ENCODE measurements around the gene GBP4. TPM values are rescaled to one million over a fixed set of nuclear protein-coding genes. Genes with fewer than 3 reads are reported as not detected.

GBP4 gene
- total RNA-seq, 2 donors from 2014 or later: 34.1 to 35.9 TPM

DNA sequence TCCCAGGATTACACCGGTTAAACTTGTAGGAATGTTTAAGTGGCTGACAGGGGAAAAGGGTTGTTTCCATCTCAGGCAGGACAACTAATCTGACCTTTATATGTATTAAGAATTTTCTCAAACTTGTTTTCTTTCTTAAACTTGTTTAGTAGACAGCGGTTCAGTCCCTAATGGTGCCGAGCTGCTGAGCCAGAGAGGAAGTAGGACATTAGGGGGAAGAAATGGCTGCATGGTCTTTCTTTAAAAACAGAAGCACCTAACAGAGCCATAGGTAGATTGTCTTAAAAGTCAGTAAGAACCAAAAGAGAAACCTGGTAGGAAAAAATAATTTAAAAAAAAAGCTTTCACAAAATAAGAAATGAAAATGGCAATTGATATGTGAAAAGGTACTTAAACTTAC is 3.3 kb downstream of the GBP4 start:
- H3K9me3 ChIP-seq (ENCODE audit: control insufficient read depth, low read length, poor library complexity, severe bottlenecking): no peaks in the 10 kb centered on the region
- Mint-ChIP-seq H3K36me3 (ENCODE audit: low read depth) (peaks cover 14% of the 10 kb centered on the region), H3K4me3 (peak overlapping the region; percentile 66), H3K27me3 (no peaks in the 10 kb centered on the region), H3K4me1 (peaks cover 40% of the 10 kb centered on the region), H3K27ac (peak overlapping the region; percentile 99)
- DNase-seq: no peak
- ATAC-seq: no peak

DNA sequence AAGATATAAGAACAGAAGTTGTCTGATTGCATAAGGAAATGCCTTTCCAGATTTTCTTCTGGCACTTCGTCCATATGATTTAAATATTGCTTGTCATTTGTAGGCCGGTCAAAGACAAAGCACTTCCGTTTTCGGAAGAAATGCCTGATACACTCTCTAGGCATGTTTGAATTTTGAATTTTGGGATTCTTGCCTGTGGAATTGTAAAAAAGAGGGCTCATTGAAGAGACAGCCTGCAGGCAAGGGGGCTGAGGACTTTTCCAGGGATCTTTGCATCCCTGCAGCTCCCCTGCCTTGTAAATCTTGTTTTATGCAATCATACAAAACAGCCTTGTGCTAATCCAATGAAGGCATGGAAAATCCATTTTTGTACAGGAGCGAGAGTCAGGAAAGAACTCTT is 7.4 kb downstream of the GBP4 start:
- no peak for DNase-seq
- no peaks in the 10 kb centered on the region for H3K27me3 Mint-ChIP-seq
- H3K9me3 ChIP-seq (ENCODE audit: control insufficient read depth, low read length, poor library complexity, severe bottlenecking): no peaks in the 10 kb centered on the region
- H3K27ac Mint-ChIP-seq: peak overlapping the region; percentile 69
- H3K4me1 Mint-ChIP-seq: peaks cover 27% of the 10 kb centered on the region
- no peak for ATAC-seq
- H3K4me3 Mint-ChIP-seq: no peak overlapping the region
- H3K36me3 Mint-ChIP-seq (ENCODE audit: low read depth): peaks cover 27% of the 10 kb centered on the region

DNA sequence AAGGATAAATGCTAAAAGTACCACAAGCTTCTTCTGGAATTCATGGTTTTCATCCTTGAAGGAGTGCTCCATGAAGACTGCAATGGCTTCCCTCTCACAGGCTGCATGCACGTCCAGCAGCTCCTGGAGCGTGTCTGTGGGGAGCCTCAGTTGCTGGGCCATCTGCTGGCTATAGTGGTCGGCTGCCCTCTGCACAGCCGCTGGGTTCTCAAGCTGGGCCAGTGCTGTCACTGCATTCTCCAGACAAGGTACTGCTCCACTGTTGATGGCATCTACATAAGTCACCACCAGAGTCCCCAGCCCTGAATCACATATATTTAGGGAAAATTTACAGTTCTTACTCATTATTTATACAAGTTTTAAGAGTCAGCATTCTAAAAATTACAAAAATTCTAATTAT is 8.7 kb downstream of the GBP4 start:
- DNase-seq (no peak), ATAC-seq (no peak)
- no peaks in the 10 kb centered on the region for H3K9me3 ChIP-seq (ENCODE audit: control insufficient read depth, low read length, poor library complexity, severe bottlenecking)
- Mint-ChIP-seq H3K4me1 (peaks cover 20% of the 10 kb centered on the region), H3K27me3 (no peaks in the 10 kb centered on the region), H3K27ac (peak overlapping the region; percentile 32), H3K4me3 (no peak overlapping the region), H3K36me3 (ENCODE audit: low read depth) (peaks cover 26% of the 10 kb centered on the region)

DNA sequence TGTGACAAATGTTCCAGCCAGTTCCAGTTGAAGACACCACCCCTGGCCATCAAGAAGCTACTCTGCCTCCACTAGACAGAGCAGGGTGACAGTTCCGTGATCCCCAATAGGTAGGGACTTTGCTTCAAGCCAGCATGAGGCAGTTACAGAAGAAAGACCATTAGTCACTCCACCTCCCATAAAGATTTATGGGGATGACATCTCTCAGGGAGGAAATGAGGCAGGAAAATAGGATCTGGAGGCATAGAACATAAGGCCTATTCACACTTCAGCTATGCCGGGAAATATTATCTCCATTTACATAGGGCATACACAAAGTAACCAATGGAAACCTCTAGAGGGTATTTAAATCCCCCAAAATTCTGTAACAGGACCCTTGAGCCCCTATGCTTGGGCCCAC is 19.4 kb downstream of the GBP4 start:
- H3K27ac Mint-ChIP-seq: no peak overlapping the region
- ATAC-seq: no peak

DNA sequence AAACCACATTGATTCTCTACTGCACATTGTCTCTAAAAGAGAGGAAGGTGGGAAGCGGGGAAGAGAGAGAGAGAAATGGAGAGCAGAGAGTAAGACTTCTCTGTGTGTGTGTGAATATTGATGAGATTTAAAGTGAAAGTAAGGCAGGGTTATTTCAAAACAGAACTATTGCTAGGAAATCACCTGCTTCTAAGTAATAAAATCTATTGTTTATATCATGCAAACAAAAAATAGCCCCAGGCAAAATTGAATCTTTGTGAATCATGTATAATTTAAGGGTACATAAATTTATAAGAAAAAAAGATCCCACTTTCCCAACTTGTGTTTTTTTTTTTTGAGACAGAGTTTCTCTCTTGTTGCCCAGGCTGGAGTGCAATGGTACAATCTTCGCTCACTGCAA is 21.8 kb downstream of the GBP4 start:
- no peak for DNase-seq
- no peak overlapping the region for H3K4me3 Mint-ChIP-seq
- peaks cover 5% of the 10 kb centered on the region for H3K36me3 Mint-ChIP-seq (ENCODE audit: low read depth)
- no peak for ATAC-seq
- no peak overlapping the region for H3K27ac Mint-ChIP-seq
- no peaks in the 10 kb centered on the region for H3K9me3 ChIP-seq (ENCODE audit: control insufficient read depth, low read length, poor library complexity, severe bottlenecking)
- no peaks in the 10 kb centered on the region for H3K27me3 Mint-ChIP-seq
- H3K4me1 Mint-ChIP-seq: peaks cover 3% of the 10 kb centered on the region

More for the DNA sequence above, 19.4 kb downstream of the GBP4 start:
- Mint-ChIP-seq H3K27me3 (no peaks in the 10 kb centered on the region), H3K4me1 (peaks cover 3% of the 10 kb centered on the region), H3K4me3 (no peak overlapping the region), H3K36me3 (ENCODE audit: low read depth) (peaks cover 8% of the 10 kb centered on the region)
- no peak for DNase-seq
- H3K9me3 ChIP-seq (ENCODE audit: control insufficient read depth, low read length, poor library complexity, severe bottlenecking): no peaks in the 10 kb centered on the region

DNA sequence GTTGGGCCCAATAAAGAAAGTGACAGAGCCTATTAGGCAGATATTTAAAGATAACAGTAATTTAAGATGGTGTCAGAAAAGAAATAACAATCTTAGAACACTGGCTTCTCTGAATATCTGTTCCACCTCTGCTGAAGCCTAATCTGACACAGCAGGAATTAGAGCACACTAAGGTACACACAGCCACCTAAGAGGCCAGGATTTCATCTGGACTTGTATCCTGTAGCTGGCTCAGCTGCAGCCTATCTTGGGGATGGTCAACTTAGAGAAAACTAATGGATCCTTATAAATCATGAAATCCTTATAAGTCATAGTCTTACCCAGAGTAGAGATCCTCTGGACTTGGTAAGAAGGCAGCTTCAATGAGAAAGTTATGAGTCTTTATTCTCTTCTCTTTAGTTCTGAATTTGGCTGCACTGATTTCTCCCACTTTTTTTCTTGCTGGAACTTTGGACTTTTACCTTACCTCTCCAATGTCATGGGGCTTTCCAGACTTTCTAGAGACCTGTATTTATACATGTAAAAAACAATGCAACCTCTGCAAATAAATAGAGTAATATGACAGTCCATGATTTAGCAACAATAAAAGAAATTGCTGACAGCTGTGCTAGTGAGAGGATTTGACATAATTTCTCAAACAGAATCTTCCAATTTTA is 23.0 kb downstream of the GBP4 start, which contains the start of gene GBP7:
Gene GBP7 (minus strand): TSS at position 403 of the 656 bp plus-strand sequence. CDS start 4,068 bp downstream, outside the sequence.
- peaks cover 3% of the 10 kb centered on the region for H3K36me3 Mint-ChIP-seq (ENCODE audit: low read depth)
- H3K27me3 Mint-ChIP-seq: no peaks in the 10 kb centered on the region
- no peaks in the 10 kb centered on the region for H3K9me3 ChIP-seq (ENCODE audit: control insufficient read depth, low read length, poor library complexity, severe bottlenecking)
- DNase-seq (no peak), ATAC-seq (no peak)
- no peak within 1 kb of the TSS for H3K27ac Mint-ChIP-seq
- H3K4me3 Mint-ChIP-seq: no peak within 1 kb of the TSS
- peaks cover 3% of the 10 kb centered on the region for H3K4me1 Mint-ChIP-seq

DNA sequence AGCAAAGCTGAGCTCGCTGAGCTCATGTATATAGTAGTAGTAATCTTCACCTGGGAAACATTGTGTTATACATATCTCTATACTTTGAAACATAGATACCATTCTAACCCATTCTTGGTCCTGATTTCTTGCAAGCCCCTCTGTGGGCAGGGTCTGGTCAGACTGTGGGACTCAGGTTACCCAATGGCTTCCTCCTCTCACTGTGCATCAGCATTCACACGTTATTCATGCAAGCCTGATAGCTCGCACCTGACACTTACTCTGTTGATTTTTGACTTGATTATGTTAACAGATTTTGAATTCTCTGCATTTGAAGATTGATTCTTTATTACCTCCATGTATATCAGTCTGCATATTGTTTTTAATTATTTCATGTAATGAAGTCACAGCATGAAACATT is 24.3 kb downstream of the GBP4 start:
- Mint-ChIP-seq H3K36me3 (ENCODE audit: low read depth) (peaks cover 3% of the 10 kb centered on the region), H3K4me3 (no peak overlapping the region), H3K27ac (no peak overlapping the region), H3K4me1 (peaks cover 3% of the 10 kb centered on the region), H3K27me3 (no peaks in the 10 kb centered on the region)
- ATAC-seq (no peak), DNase-seq (no peak)
- H3K9me3 ChIP-seq (ENCODE audit: control insufficient read depth, low read length, poor library complexity, severe bottlenecking): no peaks in the 10 kb centered on the region

DNA sequence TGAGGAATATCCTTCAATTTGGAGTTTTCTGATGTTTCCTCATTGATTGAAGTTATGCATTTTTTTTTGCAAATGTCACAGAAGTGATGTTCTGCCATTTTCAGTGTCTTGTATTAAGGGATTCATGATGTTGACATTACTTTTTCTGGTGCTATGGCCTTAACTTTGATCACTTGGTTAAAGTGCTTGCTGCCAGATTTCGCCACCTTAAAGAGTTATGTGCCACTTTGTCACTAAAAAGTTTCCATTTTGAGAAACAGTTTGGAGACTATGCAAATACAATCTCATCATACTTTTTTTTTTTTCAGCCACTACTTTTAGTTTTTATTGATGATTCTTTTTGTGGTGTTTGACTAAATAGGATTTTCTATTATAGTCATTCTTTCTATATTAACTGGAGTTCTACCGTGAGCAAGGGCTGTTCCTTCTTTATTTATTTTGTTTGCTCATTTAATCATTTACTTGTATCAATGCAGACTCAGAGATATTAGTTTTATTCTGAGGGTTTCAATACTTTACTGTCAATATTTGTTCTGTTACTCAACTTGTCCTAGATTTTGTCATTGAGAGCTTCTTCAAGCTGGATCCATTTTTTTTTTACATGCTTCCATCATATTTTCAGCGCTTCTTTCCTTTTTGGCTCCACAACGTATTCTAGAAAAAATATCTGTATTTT is 26.1 kb downstream of the GBP4 start:
- Mint-ChIP-seq H3K27me3 (no peaks in the 10 kb centered on the region), H3K4me3 (no peak overlapping the region)

DNA sequence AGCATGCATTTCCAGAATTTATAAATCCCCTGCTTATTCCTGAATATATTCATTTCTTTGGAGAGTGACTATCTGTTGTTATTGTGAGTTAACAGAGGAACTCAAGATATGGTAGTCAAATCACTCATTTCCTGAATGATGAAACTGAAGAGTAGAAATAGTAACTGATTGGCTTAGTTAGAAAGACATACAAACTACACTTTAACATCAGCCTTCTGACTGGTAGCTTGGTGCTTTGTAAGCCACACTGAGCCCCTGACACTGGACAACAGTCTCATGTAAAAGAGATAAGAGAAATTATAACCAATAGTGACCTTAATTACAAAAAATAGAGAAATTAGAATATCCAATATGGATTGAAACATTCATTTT is 27.7 kb downstream of the GBP4 start:
- no peaks in the 10 kb centered on the region for H3K9me3 ChIP-seq (ENCODE audit: control insufficient read depth, low read length, poor library complexity, severe bottlenecking)
- no peaks in the 10 kb centered on the region for H3K27me3 Mint-ChIP-seq
- H3K27ac Mint-ChIP-seq: no peak overlapping the region
- DNase-seq: no peak
- peaks cover 4% of the 10 kb centered on the region for H3K36me3 Mint-ChIP-seq (ENCODE audit: low read depth)
- ATAC-seq: no peak
- H3K4me3 Mint-ChIP-seq: no peak overlapping the region
- no peaks in the 10 kb centered on the region for H3K4me1 Mint-ChIP-seq

More for the DNA sequence above, 26.1 kb downstream of the GBP4 start:
- H3K4me1 Mint-ChIP-seq: peaks cover 3% of the 10 kb centered on the region
- H3K27ac Mint-ChIP-seq: no peak overlapping the region
- ATAC-seq (no peak), DNase-seq (no peak)
- H3K9me3 ChIP-seq (ENCODE audit: control insufficient read depth, low read length, poor library complexity, severe bottlenecking): no peaks in the 10 kb centered on the region
- peaks cover 4% of the 10 kb centered on the region for H3K36me3 Mint-ChIP-seq (ENCODE audit: low read depth)

DNA sequence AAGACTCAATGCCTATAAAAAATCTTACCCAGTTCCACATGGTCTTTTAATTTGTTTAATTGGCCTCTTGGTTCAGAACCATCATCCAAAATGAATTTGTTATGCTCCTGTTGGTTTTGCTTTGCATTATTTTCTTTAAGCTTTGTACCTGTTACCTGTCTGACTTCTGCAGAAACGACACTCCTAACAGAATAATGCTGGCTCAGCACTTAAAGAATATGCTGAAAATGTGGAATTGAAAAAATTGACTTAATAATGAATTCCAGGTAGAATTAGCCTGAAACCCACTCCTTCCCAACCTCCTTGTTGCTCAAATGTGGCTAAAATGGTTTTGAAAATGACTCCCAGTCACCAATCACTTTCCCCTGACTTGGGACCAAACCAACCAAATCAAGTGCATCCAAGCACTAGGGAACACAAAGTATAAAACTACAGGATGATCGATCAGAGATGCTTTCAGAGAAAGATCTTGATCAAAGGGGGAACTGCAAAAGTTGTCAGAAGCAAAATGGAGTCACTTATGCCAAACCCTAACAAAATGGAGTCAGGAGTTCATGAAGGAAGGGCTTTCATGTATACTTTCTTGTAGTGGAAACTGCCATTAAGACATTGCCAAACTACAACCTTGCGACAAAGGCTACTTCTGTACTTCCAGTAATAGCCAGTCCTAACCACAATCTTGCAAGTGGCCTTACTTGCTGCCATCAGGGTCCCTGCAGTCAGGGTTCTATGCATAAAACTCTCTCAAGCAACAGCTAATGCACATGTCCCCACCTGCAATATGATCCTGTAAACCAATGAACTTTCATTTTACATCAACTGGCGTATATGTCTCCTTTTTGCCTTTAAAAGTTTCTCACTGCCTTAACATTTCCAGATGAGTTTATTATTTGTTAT is 28.3 kb downstream of the GBP4 start:
- no peaks in the 10 kb centered on the region for H3K4me1 Mint-ChIP-seq
- H3K27me3 Mint-ChIP-seq: no peaks in the 10 kb centered on the region
- no peak overlapping the region for H3K27ac Mint-ChIP-seq
- no peak for DNase-seq
- ATAC-seq: no peak
- no peaks in the 10 kb centered on the region for H3K9me3 ChIP-seq (ENCODE audit: control insufficient read depth, low read length, poor library complexity, severe bottlenecking)
- H3K4me3 Mint-ChIP-seq: no peak overlapping the region
- H3K36me3 Mint-ChIP-seq (ENCODE audit: low read depth): peaks cover 4% of the 10 kb centered on the region

DNA sequence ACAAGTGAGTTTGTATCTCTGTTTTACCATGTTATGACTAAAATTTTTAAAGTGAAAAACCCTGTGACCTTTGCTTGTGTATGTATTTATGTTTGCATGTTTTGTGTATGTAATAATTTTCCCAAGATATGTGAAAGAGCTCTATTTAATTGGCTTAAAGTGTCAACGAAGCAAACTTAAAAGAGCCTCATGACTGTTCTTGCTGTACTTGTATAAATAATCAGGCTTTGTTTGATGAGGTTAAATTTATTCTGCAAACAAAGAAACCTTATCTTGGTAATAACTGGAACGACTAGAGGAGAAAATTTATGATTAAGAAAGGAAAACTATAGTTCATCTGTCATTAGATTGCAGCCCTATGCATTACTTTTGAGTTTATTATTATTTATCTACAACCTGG is 29.6 kb downstream of the GBP4 start:
- Mint-ChIP-seq H3K4me3 (no peak overlapping the region), H3K4me1 (no peaks in the 10 kb centered on the region), H3K27ac (no peak overlapping the region), H3K36me3 (ENCODE audit: low read depth) (peaks cover 4% of the 10 kb centered on the region), H3K27me3 (no peaks in the 10 kb centered on the region)
- H3K9me3 ChIP-seq (ENCODE audit: control insufficient read depth, low read length, poor library complexity, severe bottlenecking): no peaks in the 10 kb centered on the region
- ATAC-seq: no peak
- DNase-seq: no peak

DNA sequence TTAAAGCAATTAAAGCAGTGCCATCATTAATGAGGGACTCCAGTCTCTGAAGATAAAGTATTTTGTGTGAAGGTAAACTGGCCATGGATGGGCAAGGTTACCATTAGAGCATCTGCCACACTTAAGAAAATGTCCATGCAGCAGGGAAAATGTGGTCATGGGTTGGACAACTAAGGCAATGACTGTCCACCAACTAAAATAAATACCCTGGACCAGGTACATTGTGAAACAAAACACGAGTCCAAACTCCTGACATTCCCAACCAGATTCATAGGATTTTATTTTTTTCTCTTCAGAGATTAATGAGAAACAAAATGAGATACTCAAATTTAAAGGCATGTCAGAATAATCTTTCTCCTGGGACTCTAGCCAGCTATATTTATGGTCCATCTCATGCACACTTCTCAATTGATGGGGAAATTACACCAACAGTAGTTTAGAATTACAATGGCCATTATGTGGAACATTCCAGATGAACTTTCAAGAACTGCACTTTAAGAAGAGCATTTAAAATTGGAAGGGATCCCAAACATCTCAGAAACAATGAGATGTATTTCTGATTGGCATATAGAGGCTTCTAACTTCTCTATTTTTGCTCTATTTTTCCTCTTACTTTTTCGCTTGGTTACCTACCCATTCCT is 31.0 kb downstream of the GBP4 start:
- H3K36me3 Mint-ChIP-seq (ENCODE audit: low read depth): peaks cover 2% of the 10 kb centered on the region
- no peak overlapping the region for H3K27ac Mint-ChIP-seq
- H3K4me1 Mint-ChIP-seq: no peaks in the 10 kb centered on the region
- DNase-seq: no peak
- no peak for ATAC-seq
- H3K4me3 Mint-ChIP-seq: no peak overlapping the region
- H3K27me3 Mint-ChIP-seq: no peaks in the 10 kb centered on the region
- H3K9me3 ChIP-seq (ENCODE audit: control insufficient read depth, low read length, poor library complexity, severe bottlenecking): no peaks in the 10 kb centered on the region

DNA sequence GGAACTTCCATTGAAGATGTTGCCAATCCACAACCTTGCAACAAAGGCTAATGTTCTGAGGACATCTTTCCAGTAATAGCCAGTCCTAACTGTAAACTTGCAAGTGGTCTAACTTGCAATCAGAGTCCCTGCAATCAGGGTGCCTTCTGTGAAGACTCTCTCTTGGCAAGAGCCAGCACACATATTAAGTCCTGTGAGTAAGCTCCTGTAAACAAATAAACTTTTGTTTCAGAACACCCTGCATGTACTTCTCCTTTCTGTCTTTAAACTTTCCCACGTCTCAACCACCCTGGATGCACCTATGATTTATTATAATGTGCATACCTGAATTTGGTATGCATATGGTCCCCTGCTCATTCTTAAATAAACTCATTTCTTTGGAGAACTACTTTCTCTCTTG is 32.0 kb downstream of the GBP4 start:
- peaks cover 2% of the 10 kb centered on the region for H3K36me3 Mint-ChIP-seq (ENCODE audit: low read depth)
- no peaks in the 10 kb centered on the region for H3K9me3 ChIP-seq (ENCODE audit: control insufficient read depth, low read length, poor library complexity, severe bottlenecking)
- no peak overlapping the region for H3K27ac Mint-ChIP-seq
- no peaks in the 10 kb centered on the region for H3K4me1 Mint-ChIP-seq
- no peaks in the 10 kb centered on the region for H3K27me3 Mint-ChIP-seq
- no peak overlapping the region for H3K4me3 Mint-ChIP-seq
- no peak for ATAC-seq
- DNase-seq: no peak
